ENCODE data around the gene NPIPB12. TPM values are rescaled to one million over a fixed set of nuclear protein-coding genes. Genes with fewer than 3 reads are reported as not detected.
"Not testable (repeated sequence)": the region's sequence is repeated elsewhere in the genome, so short reads cannot be mapped to it uniquely, and the experiment has no call there.

Gene NPIPB12
- total and polyA plus RNA-seq, 5 donors, result 19.1 to 32.6 (median 22.6) TPM

DNA sequence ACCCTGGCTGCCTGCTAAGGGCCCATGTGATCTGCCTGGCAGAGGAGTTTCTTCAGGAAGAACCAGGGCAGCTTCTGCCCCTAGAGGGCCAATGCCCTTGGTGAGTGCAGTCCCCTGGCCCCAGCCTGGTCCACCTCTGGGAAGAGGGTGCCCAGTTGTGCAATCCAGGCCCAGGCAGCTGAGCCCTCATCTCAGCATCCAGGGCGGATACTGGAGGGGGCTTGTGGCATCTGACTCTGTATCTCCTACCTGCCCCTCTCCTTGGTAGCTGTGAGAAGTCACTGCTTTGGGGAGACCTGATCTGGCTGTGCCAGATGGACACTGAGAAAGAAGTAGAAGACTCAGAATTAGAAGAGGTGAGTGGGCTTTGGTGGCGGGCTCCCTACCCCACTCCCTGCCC is 48.5 kb downstream of the NPIPB12 start:
- DNase-seq, result peak in 2 of 3 donors; percentile 11 to 51
- H3K9me3 ChIP-seq (ENCODE audit: control insufficient read depth, low read length); H3K4me3 ChIP-seq (ENCODE audit: low read length); H3K4me1 ChIP-seq (ENCODE audit: control insufficient read depth, insufficient read depth, low read length); intact Hi-C loops (cut with DNase I); ATAC-seq; H3K27ac ChIP-seq (ENCODE audit: low read length); H3K27me3 ChIP-seq (ENCODE audit: control insufficient read depth, insufficient read depth): not testable (repeated sequence)
- 94% methylated on average over 1 of the region's 2 CpGs for WGBS

DNA sequence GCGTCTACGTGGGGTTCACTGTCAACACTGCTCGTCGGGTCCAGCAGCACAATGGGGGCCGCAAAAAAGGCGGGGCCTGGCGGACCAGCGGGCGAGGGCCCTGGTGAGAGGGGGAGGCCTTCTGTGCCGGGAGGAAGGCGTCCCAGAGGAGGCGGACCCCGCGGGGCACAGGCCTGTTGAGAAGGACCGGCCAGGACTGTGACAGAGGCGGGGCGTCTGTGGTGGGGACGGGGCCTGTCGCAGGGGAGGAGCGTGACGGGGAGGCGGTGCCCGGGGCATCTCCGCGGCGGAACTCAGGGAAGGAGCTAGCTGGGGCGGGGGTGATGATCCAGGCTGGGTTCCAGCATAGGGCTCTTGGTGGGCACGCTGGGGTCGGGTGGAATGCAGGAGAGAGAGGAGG is 51.4 kb downstream of the NPIPB12 start:
- H3K4me3 ChIP-seq (ENCODE audit: low read length); intact Hi-C loops (cut with DNase I): not testable (repeated sequence)

DNA sequence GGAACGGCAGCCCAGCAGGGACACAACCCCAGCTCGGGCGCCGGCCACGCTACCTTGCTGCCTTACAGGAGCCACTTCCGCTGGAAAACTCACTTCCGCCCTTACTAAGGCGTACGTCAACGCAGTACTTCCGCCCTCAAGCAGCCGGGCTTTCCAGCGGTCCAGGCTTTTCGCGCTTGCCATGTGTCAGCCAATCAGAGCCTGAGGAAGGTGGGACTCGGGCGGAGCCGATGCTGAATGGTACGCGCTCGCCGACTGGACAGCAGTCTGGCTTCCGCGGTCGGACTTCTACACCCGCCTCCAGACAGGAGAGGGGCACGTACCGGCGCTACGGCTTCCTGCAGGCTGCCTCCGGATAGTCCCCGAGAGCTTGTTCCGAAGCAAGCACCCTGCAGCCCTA is 51.9 kb downstream of the NPIPB12 start, which contains the start of the genes BOLA2 and SLX1B:
TSS of gene BOLA2 (minus strand) at position 83 of the 400 bp plus-strand sequence. CDS start 98 bp downstream, outside the sequence.
TSS of gene SLX1B (plus strand) at position 265 of the 400 bp plus-strand sequence.
- no CpG with 5 or more reads among the region's 33 CpGs for WGBS
- H3K9me3 ChIP-seq (ENCODE audit: control insufficient read depth, low read length); H3K4me3 ChIP-seq (ENCODE audit: low read length); intact Hi-C loops (cut with DNase I); H3K27ac ChIP-seq (ENCODE audit: low read length); H3K4me1 ChIP-seq (ENCODE audit: control insufficient read depth, insufficient read depth, low read length); DNase-seq; H3K27me3 ChIP-seq (ENCODE audit: control insufficient read depth, insufficient read depth): not testable (repeated sequence)
- ATAC-seq, result peak; percentile 96 to 97

More for the DNA sequence above, 51.4 kb downstream of the NPIPB12 start:
- DNase-seq; H3K27me3 ChIP-seq (ENCODE audit: control insufficient read depth, insufficient read depth); H3K27ac ChIP-seq (ENCODE audit: low read length); H3K4me1 ChIP-seq (ENCODE audit: control insufficient read depth, insufficient read depth, low read length); H3K9me3 ChIP-seq (ENCODE audit: control insufficient read depth, low read length): not testable (repeated sequence)
- peak; percentile 88 for ATAC-seq
- no CpG with 5 or more reads among the region's 29 CpGs for WGBS

DNA sequence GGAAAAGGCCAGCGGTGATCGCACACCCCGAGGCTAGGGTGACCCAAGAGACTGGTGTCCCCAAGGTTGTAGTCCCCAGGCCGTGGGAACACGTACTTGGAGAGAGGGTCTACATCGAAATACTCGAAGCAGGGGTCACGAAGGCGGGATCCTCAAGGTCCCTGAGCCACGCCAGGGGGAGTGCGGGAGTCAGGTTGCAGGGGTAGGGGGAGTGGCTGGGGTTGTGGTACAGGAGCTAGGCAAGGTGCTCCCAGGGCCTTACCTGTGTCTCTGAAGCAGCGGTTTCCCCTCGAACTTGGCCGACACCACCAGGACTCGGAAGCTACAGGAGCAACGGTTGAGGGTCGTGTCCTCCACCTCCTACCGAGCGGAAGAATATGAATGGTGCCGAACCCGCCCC is 52.5 kb downstream of the NPIPB12 start:
- intact Hi-C loops (cut with DNase I); H3K27me3 ChIP-seq (ENCODE audit: control insufficient read depth, insufficient read depth); H3K27ac ChIP-seq (ENCODE audit: low read length); DNase-seq; H3K4me3 ChIP-seq (ENCODE audit: low read length); H3K4me1 ChIP-seq (ENCODE audit: control insufficient read depth, insufficient read depth, low read length); H3K9me3 ChIP-seq (ENCODE audit: control insufficient read depth, low read length): not testable (repeated sequence)
- WGBS, result no CpG with 5 or more reads among the region's 21 CpGs
- ATAC-seq, result peak; percentile 12 to 24

Other genes starting within 250 kb of the NPIPB12 start
- under 1 TPM; 0.20 to 0.93 (median 0.24) TPM for gene NPIPB11, start 99.7 kb downstream of the NPIPB12 start, total RNA-seq
- 1.0 TPM for gene NPIPB11, start 99.7 kb downstream of the NPIPB12 start, polyA plus RNA-seq
- 1 to 10 TPM; 2.5 to 7.8 (median 4.7) TPM for gene BOLA2, start 52.1 kb downstream of the NPIPB12 start, total RNA-seq
- 15.3 TPM for gene BOLA2, start 52.1 kb downstream of the NPIPB12 start, polyA plus RNA-seq
- gene SLX1B, start 51.9 kb downstream of the NPIPB12 start, total RNA-seq, result 10 to 100 TPM; 12.4 to 20.7 (median 19.5) TPM
- 15.0 TPM for gene SLX1B, start 51.9 kb downstream of the NPIPB12 start, polyA plus RNA-seq
- 1 to 10 TPM; 3.3 to 5.6 (median 3.7) TPM for gene SULT1A4, start 46.5 kb downstream of the NPIPB12 start, total RNA-seq
- 17.0 TPM for gene SULT1A4, start 46.5 kb downstream of the NPIPB12 start, polyA plus RNA-seq
- gene SPN, start 156.8 kb upstream of the NPIPB12 start, total RNA-seq, result 1 to 10 TPM; 1.3 to 3.4 (median 2.9) TPM
- 2.6 TPM for gene SPN, start 156.8 kb upstream of the NPIPB12 start, polyA plus RNA-seq
- 10 to 100 TPM; 20.4 to 53.5 (median 39.7) TPM for gene QPRT, start 172.8 kb upstream of the NPIPB12 start, total RNA-seq
- 44.3 TPM for gene QPRT, start 172.8 kb upstream of the NPIPB12 start, polyA plus RNA-seq
- gene C16orf54, start 239.6 kb upstream of the NPIPB12 start, total RNA-seq, result 1 to 10 TPM in 1 of 4 donors, under 1 TPM in 3; 0.62 to 1.1 (median 0.73) TPM
- gene C16orf54, start 239.6 kb upstream of the NPIPB12 start, polyA plus RNA-seq, result 0.23 TPM